Measurements from ENCODE around the gene CEP250.

GRCh38 chr20:35472209-35472608 lies 16.8 kb downstream of the CEP250 start:
- no peak for TF ChIP-seq CTCF (IDR thresholded peaks at IDR 0.05; ENCODE audit: low read depth, low read length, poor library complexity, severe bottlenecking)
- no peak for TF ChIP-seq EZH2phosphoT487 (IDR thresholded peaks at IDR 0.05; ENCODE audit: borderline replicate concordance, low read length)

Data from DOHH2 (cell line).